Dendritic cell treated with granulocyte-macrophage colony-stimulating factor and Interleukin-4, amounts not matched to agents 40 ng/mL and 50 ng/mL, for 4 days (primary cell): ENCODE data around the gene TPCN2.

ENCODE experiments used
- H3K27ac Mint-ChIP-seq: one replicate; pipeline ENCODE4 v1.8.0; 2022; ENCODE audit warnings: mild to moderate bottlenecking, mixed read lengths
- H3K27me3 Mint-ChIP-seq: one replicate; pipeline ENCODE4 v1.8.0; 2022; ENCODE audit warnings: mild to moderate bottlenecking, mixed read lengths
- H3K36me3 Mint-ChIP-seq: one replicate; pipeline ENCODE4 v1.8.0; 2022; ENCODE audit warnings: low read depth, mixed read lengths
- H3K4me1 Mint-ChIP-seq: one replicate; pipeline ENCODE4 v1.8.0; 2022; ENCODE audit warnings: low read depth, mixed read lengths
- H3K4me3 Mint-ChIP-seq: one replicate; pipeline ENCODE4 v1.8.0; 2022; ENCODE audit warnings: mild to moderate bottlenecking, moderate library complexity, mixed read lengths
- H3K9me3 Mint-ChIP-seq: one replicate; pipeline ENCODE4 v1.8.0; 2022; ENCODE audit warnings: mixed read lengths
- intact Hi-C: fragments of 100-400 bp; cut with micrococcal nuclease; formaldehyde crosslinking; loops from one replicate; pipeline ENCODE4 v1.15.0; 2022

The TPCN2 gene

DNA sequence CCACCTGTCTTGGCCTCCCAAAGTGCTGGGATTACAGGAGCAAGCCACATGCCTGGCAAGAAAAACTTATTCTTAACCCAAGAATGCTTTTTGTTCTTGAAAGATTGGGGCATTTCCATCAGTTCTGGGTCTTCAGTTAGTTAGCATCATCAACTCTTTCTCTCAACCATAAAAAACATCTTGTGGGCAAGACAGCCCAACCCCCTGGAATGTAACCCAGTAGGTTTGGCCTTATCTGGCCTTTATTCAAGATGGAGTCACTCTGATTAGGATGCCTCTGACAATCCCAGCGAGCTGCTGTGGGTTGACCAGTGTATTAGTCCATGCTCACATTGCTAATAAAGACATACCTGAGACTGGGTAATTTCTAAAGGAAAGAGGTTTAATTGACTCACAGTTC lies 9.2 kb upstream of the TPCN2 start:
- H3K27me3 Mint-ChIP-seq: no peaks in the 10 kb centered on the region
- intact Hi-C loops: no loop called here
- no peaks in the 10 kb centered on the region for H3K36me3 Mint-ChIP-seq
- no peak overlapping the region for H3K27ac Mint-ChIP-seq
- no peaks in the 10 kb centered on the region for H3K9me3 Mint-ChIP-seq
- H3K4me3 Mint-ChIP-seq: no peak overlapping the region
- H3K4me1 Mint-ChIP-seq: peaks cover 30% of the 10 kb centered on the region

DNA sequence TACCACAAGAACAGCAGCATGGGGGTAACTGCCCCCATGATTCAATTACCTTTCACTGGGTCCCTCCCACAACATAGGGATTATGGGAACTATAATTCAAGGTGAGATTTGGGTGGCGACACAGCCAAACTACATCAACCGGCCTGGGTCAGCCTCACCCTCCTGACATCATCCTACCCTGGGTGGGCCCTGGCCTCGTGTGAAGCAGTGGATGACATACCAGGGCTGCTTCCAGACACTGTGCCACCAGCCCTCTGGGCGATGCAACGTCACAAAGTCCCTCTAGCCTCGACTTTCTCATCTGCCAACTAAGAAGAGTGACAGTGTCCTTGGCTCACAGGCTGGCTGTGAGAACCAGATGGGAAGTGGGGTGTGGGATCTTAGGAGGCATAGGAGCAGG lies 8.7 kb upstream of the TPCN2 start:
- Mint-ChIP-seq H3K27me3 (no peaks in the 10 kb centered on the region), H3K4me3 (no peak overlapping the region), H3K4me1 (peaks cover 35% of the 10 kb centered on the region), H3K27ac (no peak overlapping the region), H3K36me3 (no peaks in the 10 kb centered on the region), H3K9me3 (no peaks in the 10 kb centered on the region)
- intact Hi-C loops: no loop called here

- intact Hi-C loops: no loop called here
- Mint-ChIP-seq H3K27ac (peak overlapping the region; percentile 39), H3K4me3 (no peak overlapping the region), H3K9me3 (no peaks in the 10 kb centered on the region), H3K27me3 (no peaks in the 10 kb centered on the region), H3K4me1 (peaks cover 38% of the 10 kb centered on the region), H3K36me3 (no peaks in the 10 kb centered on the region)
Measured at GRCh38 chr11:69040581-69041260, 8.0 kb upstream of the TPCN2 start.

DNA sequence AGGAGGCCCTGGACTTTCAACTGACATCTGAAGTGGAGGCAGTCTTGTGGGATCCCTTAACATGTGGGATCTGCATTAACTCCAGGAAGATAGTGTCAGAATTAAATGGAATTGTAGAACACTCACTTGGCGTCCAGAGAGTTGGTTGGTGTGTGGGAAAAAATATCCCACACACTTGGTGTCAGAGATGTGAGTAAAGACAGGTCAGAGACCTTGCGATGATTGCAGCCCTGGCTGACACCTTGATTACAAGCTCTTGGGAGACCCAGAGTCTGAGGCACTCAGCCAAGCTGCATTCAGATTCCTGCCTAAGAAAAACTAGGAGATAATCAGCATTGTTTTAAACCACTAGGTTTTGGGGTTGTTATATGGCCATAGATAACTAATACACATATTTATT lies 7.2 kb upstream of the TPCN2 start:
- peaks cover 38% of the 10 kb centered on the region for H3K4me1 Mint-ChIP-seq
- intact Hi-C loops: no loop called here
- no peak overlapping the region for H3K4me3 Mint-ChIP-seq
- H3K27me3 Mint-ChIP-seq: no peaks in the 10 kb centered on the region
- H3K36me3 Mint-ChIP-seq: no peaks in the 10 kb centered on the region
- no peaks in the 10 kb centered on the region for H3K9me3 Mint-ChIP-seq
- H3K27ac Mint-ChIP-seq: no peak overlapping the region

DNA sequence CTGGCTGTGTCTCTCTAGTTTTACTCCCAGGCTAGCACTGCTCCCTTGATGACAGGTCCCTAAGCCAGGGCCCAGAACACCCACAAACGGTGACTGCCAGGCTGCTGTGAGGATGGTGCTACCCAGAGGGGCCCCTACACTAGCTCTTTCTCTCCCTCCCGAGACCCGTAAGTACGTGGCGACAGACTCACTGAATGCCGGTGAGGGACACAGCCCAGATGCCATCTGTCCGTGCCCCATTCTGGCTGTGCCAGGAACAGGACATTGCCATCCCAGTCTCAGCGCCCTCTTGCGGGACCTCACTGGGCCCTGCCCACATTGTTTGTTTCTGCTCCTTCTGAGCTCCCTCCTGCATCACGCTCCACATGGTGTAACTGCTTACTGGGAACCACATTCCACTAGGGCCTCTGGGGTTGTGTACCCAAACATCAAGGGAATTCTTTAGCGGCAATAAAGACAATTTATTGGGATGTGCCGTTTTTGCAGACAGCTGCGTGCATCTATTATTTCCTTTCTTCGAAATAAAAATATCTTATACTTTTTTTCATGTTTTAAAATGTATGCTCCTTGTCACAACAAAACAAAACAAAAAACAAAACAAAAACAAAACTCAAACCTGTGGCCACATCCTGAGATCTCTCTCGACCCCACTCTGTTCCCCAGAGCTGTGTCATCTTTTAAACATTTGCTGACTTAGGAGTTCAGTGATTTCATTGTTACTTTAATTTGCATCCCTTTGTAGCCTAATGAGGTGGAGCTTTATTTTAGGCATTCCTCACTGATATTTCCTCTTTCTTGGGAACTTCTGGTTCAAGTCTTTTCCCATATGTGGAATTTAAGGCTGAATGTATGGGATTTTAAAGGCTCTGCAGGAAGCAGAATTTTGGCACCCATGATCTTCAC lies 4.4 kb upstream of the TPCN2 start:
- Mint-ChIP-seq H3K4me3 (no peak overlapping the region), H3K27ac (peak overlapping the region; percentile 52), H3K9me3 (no peaks in the 10 kb centered on the region), H3K27me3 (no peaks in the 10 kb centered on the region), H3K4me1 (peaks cover 49% of the 10 kb centered on the region), H3K36me3 (peaks cover under 1% of the 10 kb centered on the region)
- intact Hi-C loops: loop anchor here (5.0 kb wide), 3 partner anchors 38 to 117 kb away; no protein-coding TSS in a partner anchor

GRCh38 chr11:69048031-69048693 lies 570 bp upstream of the TPCN2 start:
- H3K4me1 Mint-ChIP-seq: peaks cover 64% of the 10 kb centered on the region
- H3K9me3 Mint-ChIP-seq: no peaks in the 10 kb centered on the region
- H3K27me3 Mint-ChIP-seq: no peaks in the 10 kb centered on the region
- H3K4me3 Mint-ChIP-seq: peak overlapping the region; percentile 4
- H3K36me3 Mint-ChIP-seq: peaks cover 33% of the 10 kb centered on the region
- peak overlapping the region; percentile 90 for H3K27ac Mint-ChIP-seq
- intact Hi-C loops: loop anchor here (5.0 kb wide), 3 partner anchors 34 to 121 kb away; no protein-coding TSS in a partner anchor

DNA sequence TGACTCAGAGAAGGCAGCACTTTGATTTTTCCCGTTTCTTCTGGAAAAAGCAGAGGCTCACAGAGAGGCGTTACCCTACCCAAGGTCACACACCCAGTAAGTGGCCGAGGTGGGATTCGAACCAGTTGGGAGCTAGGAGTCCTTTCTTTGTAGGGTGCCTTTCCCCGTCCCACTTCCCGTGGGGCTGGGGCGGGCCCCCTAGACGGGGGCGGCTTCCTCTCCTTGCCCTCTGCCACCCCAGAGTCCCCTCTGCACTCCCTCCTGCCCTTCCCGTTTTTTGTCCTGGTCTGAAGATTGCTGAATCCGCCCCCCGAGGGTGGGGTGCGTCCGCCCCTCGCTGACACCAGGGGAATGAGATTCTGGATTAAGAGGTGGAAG lies 747 bp downstream of the TPCN2 start:
- intact Hi-C loops: loop anchor here (5.0 kb wide), 3 partner anchors 33 to 122 kb away; no protein-coding TSS in a partner anchor
- Mint-ChIP-seq H3K27me3 (no peaks in the 10 kb centered on the region), H3K9me3 (no peaks in the 10 kb centered on the region), H3K27ac (peak overlapping the region; percentile 90), H3K4me3 (peak overlapping the region; percentile 76), H3K36me3 (peaks cover 46% of the 10 kb centered on the region), H3K4me1 (peaks cover 71% of the 10 kb centered on the region)

DNA sequence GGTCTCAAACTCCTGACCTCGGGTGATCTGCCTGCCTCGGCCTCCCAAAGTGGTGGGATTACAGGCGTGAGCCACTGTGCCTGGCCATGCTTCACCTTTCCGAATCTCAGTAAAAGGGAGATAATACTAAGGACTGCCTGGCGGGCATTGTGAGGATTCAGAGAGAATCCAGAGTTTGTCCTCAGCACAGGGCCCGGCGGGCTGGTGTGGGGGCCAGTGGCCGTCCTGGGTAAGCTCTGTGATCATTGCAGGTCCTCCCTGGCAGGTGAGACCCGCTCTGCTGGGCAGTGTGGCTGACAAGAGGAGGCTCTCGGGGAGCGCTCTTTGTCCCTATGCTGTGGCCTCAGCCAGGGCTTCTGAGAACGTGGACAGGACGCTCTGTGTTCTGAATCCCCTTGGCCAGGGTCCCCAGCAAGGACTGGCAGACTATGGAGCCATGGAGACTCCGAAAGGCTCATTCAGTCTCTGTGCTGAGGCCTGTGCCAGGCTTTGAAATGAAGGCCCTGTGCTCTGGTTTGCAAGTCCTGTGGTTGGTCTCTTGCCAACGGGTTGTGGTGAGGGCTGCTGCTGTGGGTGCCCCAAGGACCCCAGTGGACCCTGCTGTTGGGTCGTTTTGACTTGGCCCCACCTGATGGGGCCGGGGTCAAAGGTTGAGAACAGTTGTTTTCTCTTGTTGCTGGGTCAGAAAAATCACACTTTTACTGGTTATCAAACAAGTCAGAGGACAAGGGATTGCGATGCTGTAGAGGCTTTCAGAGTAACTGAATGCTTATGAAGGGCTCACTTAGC lies 2.1 kb downstream of the TPCN2 start:
- Mint-ChIP-seq H3K4me3 (peak overlapping the region; percentile 26), H3K27me3 (no peaks in the 10 kb centered on the region), H3K36me3 (peaks cover 59% of the 10 kb centered on the region), H3K4me1 (peaks cover 76% of the 10 kb centered on the region), H3K27ac (peak overlapping the region; percentile 90), H3K9me3 (no peaks in the 10 kb centered on the region)
- intact Hi-C loops: no loop called here

DNA sequence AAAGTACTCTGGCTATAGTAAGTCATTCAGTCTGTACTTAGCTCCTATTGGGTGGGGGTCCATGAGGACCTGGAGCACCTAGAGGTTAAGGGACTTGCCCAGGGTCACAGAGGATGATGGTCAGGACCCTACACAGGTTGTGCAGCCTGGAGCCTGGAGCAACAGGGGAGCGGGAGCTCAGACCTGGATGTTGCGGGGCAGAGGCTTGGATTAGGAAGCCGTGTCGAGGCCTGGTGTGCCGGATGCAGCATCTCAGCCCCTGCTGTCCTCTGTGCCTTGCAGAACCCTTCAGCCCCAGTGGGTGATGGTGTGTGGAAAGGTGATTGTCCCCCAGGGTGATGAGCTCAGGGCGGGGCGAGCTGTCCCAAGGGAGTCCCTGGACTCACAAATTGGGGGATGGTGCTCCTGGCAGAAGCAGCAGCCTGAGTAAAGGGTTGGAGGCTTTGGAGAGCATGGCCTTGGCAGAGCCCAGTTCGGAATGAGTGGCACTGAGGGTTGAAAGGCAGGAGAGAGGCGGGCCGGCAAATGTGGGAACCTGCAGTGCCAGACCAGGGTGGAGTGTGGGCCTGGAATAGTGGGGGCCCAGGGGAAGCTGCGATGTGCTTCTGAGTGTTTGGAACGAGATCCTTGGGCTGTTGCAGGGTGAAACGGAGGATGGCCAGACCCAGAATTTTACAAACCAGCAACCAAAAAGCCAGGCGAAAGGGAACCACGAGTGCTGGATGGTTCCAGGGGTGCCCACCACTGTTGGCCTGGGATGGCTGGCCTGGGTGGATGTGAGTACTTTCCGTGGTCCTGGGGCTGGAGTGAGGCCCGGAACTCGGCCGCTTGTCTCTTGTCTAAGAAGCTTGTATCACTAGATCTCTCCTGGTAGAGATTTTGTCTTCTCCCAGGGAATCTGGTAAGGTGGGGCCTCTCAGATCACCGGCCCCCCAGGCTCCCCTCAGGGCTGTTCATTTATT lies 2.9 kb downstream of the TPCN2 start:
- H3K4me3 Mint-ChIP-seq: no peak overlapping the region
- H3K27me3 Mint-ChIP-seq: no peaks in the 10 kb centered on the region
- peak overlapping the region; percentile 90 for H3K27ac Mint-ChIP-seq
- intact Hi-C loops: no loop called here
- H3K4me1 Mint-ChIP-seq: peaks cover 83% of the 10 kb centered on the region
- peaks cover 66% of the 10 kb centered on the region for H3K36me3 Mint-ChIP-seq
- H3K9me3 Mint-ChIP-seq: no peaks in the 10 kb centered on the region

- intact Hi-C loops: no loop called here
- H3K4me3 Mint-ChIP-seq: no peak overlapping the region
- no peaks in the 10 kb centered on the region for H3K27me3 Mint-ChIP-seq
- H3K27ac Mint-ChIP-seq: peak overlapping the region; percentile 90
- H3K36me3 Mint-ChIP-seq: peaks cover 66% of the 10 kb centered on the region
- no peaks in the 10 kb centered on the region for H3K9me3 Mint-ChIP-seq
- peaks cover 84% of the 10 kb centered on the region for H3K4me1 Mint-ChIP-seq
Measured at GRCh38 chr11:69052343-69053168, 3.8 kb downstream of the TPCN2 start.

- Mint-ChIP-seq H3K36me3 (peaks cover 66% of the 10 kb centered on the region), H3K4me1 (peaks cover 84% of the 10 kb centered on the region), H3K27me3 (no peaks in the 10 kb centered on the region), H3K27ac (peak overlapping the region; percentile 41), H3K4me3 (no peak overlapping the region), H3K9me3 (no peaks in the 10 kb centered on the region)
- intact Hi-C loops: no loop called here
Measured at GRCh38 chr11:69053169-69053477, 4.4 kb downstream of the TPCN2 start.
